PC-9 (cell line): ENCODE measurements around the gene PTPRR. TPM values are rescaled to one million over a fixed set of nuclear protein-coding genes. Genes with fewer than 3 reads are reported as not detected.

ENCODE experiments used
- BruUV-seq: library from RNA; stranded (reverse); fragments of 400-500 nt; replicated peaks from 2 replicates; lab custom pipeline; 2021; lab: Mats Ljungman, UMichigan
- CTCF ChIA-PET: fragments of 300-600 bp; sonication (Branson Sonifier 250); formaldehyde crosslinking; loops from one replicate; lab custom pipeline; 2022; ENCODE audit warnings: antibody characterized with exemption; lab: Charles Lee
- POLR2A ChIA-PET: fragments of 300-600 bp; sonication (Branson Sonifier 250); formaldehyde crosslinking; loops from one replicate; lab custom pipeline; 2022; ENCODE audit warnings: antibody characterized with exemption; ENCODE audit not compliant: unreplicated experiment; lab: Charles Lee
- DNase-seq, 2 experiments: peaks; one replicate each; pipeline versions ENCODE4 v3.0.0 to v3.0.0-alpha.2; 2015 to 2022; ENCODE audit warnings: mixed read lengths in 1 of 2
- H2AFZ ChIP-seq: fragments of 200-600 bp; sonication (generic); 2 replicates; pipeline ENCODE4 v1.8.1; 2017; ENCODE audit warnings: antibody characterized with exemption
- H3F3A ChIP-seq: fragments of 200-600 bp; sonication (generic); 2 replicates; pipeline ENCODE4 v1.8.1; 2017; ENCODE audit warnings: antibody characterized with exemption, mild to moderate bottlenecking, low read depth; ENCODE audit not compliant: insufficient read depth
- H3K27ac ChIP-seq: fragments of 200-600 bp; sonication (generic); 2 replicates; pipeline ENCODE4 v1.6.1; 2016; ENCODE audit warnings: mixed run types
- H3K27me3 ChIP-seq: fragments of 200-600 bp; sonication (generic); 2 replicates; pipeline ENCODE4 v1.6.1; 2016; ENCODE audit warnings: low read depth, mixed run types; ENCODE audit not compliant: insufficient read depth
- H3K36me3 ChIP-seq: fragments of 200-600 bp; sonication (generic); 2 replicates; pipeline ENCODE4 v1.6.1; 2016; ENCODE audit warnings: low read depth, mixed run types
- H3K4me1 ChIP-seq: fragments of 200-600 bp; sonication (generic); replicated peaks from 2 replicates; pipeline ENCODE4 v1.6.1; 2016; ENCODE audit warnings: mixed run types; ENCODE audit not compliant: insufficient read depth
- H3K4me2 ChIP-seq: fragments of 200-600 bp; sonication (generic); 2 replicates; pipeline ENCODE4 v1.6.1; 2017; ENCODE audit warnings: mixed run types
- H3K4me3 ChIP-seq: fragments of 200-600 bp; sonication (generic); 2 replicates; pipeline ENCODE4 v1.6.1; 2016; ENCODE audit warnings: mixed run types
- H3K79me2 ChIP-seq: fragments of 200-600 bp; sonication (generic); 2 replicates; pipeline ENCODE4 v1.6.1; 2017; ENCODE audit warnings: low read depth, mixed run types
- H3K9me2 ChIP-seq: fragments of 200-600 bp; sonication (generic); 2 replicates; pipeline ENCODE4 v1.8.1; 2017; ENCODE audit warnings: mild to moderate bottlenecking; ENCODE audit not compliant: insufficient read depth
- H3K9me3 ChIP-seq: fragments of 200-600 bp; sonication (generic); 2 replicates; pipeline ENCODE4 v1.8.1; 2016; ENCODE audit warnings: low read depth; ENCODE audit not compliant: insufficient read depth
- H4K20me1 ChIP-seq: fragments of 200-600 bp; sonication (generic); 2 replicates; pipeline ENCODE4 v1.8.1; 2017; ENCODE audit not compliant: insufficient read depth
- EZH2 ChIP-seq: fragments of 200-600 bp; sonication (generic); IDR thresholded peaks from 2 replicates; pipeline ENCODE4 v1.8.0; 2017; ENCODE audit warnings: antibody characterized with exemption, low read depth
- intact Hi-C: fragments of 100-400 bp; cut with micrococcal nuclease; formaldehyde crosslinking; loops from one replicate; pipeline ENCODE4 v1.10.0; 2022; ENCODE audit not compliant: unreplicated experiment
- total RNA-seq: library from RNA; stranded (reverse); gene quantifications from 2 replicates; pipeline ENCODE4 v1.2.3, GENCODE V29; 2021
- TF ChIP-seq, protein P1 (sequence below): fragments of 200-600 bp; sonication (generic); conservative IDR thresholded peaks from 2 replicates; pipeline ENCODE4 v1.6.1; 2017; ENCODE audit warnings: mixed run types, antibody characterized with exemption, mild to moderate bottlenecking, moderate library complexity

PTPRR gene
- total RNA-seq, 1 experiment from 2014 or later: 12.2 TPM

DNA sequence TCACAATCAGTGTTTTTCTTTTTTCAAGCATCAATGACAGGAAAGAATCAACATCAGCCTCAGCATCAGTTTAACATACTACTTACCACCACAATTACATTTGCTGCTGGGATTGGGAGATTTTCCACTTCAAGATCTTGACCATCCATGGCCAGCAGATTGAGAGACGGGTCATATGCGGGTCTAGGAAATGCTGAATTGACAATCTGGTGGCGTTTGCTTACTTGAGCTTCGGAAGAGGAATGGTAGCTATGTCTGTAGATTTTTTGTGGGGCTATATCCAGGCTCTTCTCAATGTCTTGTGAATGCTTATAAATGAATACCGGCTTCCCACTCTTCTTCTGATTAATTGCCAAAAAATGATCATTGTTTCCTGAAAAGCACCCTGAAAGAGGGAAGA, 27.9 kb downstream of the PTPRR start:
- no peaks in the 10 kb centered on the region for H3K9me3 ChIP-seq
- no peak overlapping the region for H2AFZ ChIP-seq
- H3F3A ChIP-seq: no peaks in the 10 kb centered on the region
- no peak for DNase-seq
- H3K27me3 ChIP-seq: no peaks in the 10 kb centered on the region
- no peaks in the 10 kb centered on the region for H3K4me1 ChIP-seq
- ChIA-PET POLR2A (no interaction called here), CTCF (no interaction called here)
- no peak for TF ChIP-seq EZH2
- TF ChIP-seq, protein P1, sequence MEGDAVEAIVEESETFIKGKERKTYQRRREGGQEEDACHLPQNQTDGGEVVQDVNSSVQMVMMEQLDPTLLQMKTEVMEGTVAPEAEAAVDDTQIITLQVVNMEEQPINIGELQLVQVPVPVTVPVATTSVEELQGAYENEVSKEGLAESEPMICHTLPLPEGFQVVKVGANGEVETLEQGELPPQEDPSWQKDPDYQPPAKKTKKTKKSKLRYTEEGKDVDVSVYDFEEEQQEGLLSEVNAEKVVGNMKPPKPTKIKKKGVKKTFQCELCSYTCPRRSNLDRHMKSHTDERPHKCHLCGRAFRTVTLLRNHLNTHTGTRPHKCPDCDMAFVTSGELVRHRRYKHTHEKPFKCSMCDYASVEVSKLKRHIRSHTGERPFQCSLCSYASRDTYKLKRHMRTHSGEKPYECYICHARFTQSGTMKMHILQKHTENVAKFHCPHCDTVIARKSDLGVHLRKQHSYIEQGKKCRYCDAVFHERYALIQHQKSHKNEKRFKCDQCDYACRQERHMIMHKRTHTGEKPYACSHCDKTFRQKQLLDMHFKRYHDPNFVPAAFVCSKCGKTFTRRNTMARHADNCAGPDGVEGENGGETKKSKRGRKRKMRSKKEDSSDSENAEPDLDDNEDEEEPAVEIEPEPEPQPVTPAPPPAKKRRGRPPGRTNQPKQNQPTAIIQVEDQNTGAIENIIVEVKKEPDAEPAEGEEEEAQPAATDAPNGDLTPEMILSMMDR: no peak
- H3K4me2 ChIP-seq: no peak overlapping the region
- H3K27ac ChIP-seq: no peak overlapping the region
- H3K4me3 ChIP-seq: no peak overlapping the region
- no TSS peak for BruUV-seq
- no peaks in the 10 kb centered on the region for H4K20me1 ChIP-seq
- no peaks in the 10 kb centered on the region for H3K79me2 ChIP-seq
- no peaks in the 10 kb centered on the region for H3K36me3 ChIP-seq
- no peaks in the 10 kb centered on the region for H3K9me2 ChIP-seq
- intact Hi-C loops: no loop called here

DNA sequence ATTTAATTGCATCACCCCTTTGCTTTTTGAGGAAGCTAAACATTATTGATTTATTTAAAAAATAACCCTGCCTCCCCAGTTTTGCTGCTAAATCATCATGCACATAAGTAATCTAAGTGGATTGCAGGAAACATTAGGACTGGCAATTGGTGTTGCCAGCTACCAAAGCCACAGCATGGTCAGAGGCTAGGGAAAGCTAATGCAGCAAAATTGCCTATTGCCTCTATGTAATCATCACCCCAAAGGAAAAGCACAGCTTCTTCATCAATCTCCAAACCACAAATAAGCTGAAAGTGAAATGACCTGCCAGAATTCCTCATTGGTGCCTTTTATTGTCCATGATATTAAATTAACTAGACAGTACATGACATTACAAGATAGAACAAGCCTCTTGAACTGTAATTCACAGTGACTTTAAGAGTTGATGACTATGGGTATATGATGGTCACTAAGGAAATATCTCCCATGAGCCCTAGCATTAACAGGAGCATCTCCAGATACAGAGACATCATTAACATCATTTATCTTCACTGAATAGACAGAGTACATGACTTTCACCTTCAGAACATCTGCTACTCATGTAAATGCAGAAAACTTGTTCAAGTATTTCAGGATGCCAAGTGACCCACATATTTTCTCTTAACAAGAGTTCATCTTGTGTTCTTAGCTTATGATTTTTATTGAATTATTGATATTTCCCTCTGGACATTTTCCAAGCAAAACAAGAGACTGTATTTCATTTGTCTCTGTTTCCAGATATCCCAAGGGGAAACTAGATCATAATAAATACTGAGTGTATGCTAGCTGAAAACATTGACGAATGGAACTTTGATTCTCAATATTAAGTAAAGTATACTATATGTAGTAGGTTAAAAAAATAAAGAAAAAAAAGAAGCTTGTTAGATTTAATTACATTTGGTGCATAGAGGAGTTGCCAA, 29.4 kb downstream of the PTPRR start:
- no peaks in the 10 kb centered on the region for H3K27me3 ChIP-seq
- no peaks in the 10 kb centered on the region for H3K4me1 ChIP-seq
- DNase-seq: no peak
- no peaks in the 10 kb centered on the region for H3K79me2 ChIP-seq
- ChIA-PET CTCF (no interaction called here), POLR2A (no interaction called here)
- H3F3A ChIP-seq: no peaks in the 10 kb centered on the region
- no peak overlapping the region for H3K4me3 ChIP-seq
- H4K20me1 ChIP-seq: no peaks in the 10 kb centered on the region
- intact Hi-C loops: no loop called here
- no TSS peak for BruUV-seq
- H3K27ac ChIP-seq: no peak overlapping the region
- H2AFZ ChIP-seq: no peak overlapping the region
- no peak overlapping the region for H3K4me2 ChIP-seq
- H3K9me2 ChIP-seq: no peaks in the 10 kb centered on the region
- no peaks in the 10 kb centered on the region for H3K36me3 ChIP-seq
- H3K9me3 ChIP-seq: no peaks in the 10 kb centered on the region
- no peak for TF ChIP-seq EZH2
- TF ChIP-seq, protein P1: no peak

DNA sequence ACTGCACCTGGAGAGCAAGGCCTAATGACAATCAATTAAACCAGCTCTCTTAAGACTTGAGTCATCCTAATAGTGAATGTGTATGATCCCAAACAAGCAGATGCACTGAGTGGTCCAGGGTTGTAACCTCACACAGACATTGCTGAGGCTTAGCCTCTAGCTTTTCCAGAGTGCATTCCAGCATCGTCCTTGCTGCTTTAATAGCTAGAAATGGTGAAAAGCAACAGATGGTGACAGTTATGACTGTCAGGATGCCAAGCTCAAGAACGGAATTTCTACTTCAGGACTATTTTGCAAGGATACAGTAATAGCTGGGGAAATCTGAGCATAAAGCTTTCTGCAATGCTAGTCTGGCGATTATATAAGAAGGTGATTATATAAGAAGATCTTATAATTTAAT, 34.6 kb downstream of the PTPRR start:
- ChIA-PET POLR2A (no interaction called here), CTCF (no interaction called here)
- no peaks in the 10 kb centered on the region for H3K4me1 ChIP-seq
- H3K79me2 ChIP-seq: no peaks in the 10 kb centered on the region
- H3K36me3 ChIP-seq: no peaks in the 10 kb centered on the region
- no peaks in the 10 kb centered on the region for H3F3A ChIP-seq
- H3K4me2 ChIP-seq: no peak overlapping the region
- TF ChIP-seq EZH2: no peak
- TF ChIP-seq, protein P1: no peak
- H3K27ac ChIP-seq: no peak overlapping the region
- no peaks in the 10 kb centered on the region for H3K27me3 ChIP-seq
- no peak overlapping the region for H3K4me3 ChIP-seq
- H2AFZ ChIP-seq: no peak overlapping the region
- intact Hi-C loops: no loop called here
- H3K9me2 ChIP-seq: no peaks in the 10 kb centered on the region
- no peaks in the 10 kb centered on the region for H3K9me3 ChIP-seq
- BruUV-seq: no TSS peak
- DNase-seq: no peak
- H4K20me1 ChIP-seq: no peaks in the 10 kb centered on the region
